ENCODE data around the gene RIPOR2. TPM values are rescaled to one million over a fixed set of nuclear protein-coding genes. Genes with fewer than 3 reads are reported as not detected.
"Not testable (repeated sequence)": the region's sequence is repeated elsewhere in the genome, so short reads cannot be mapped to it uniquely, and the experiment has no call there.

Gene RIPOR2
- total and polyA plus RNA-seq, 8 donors: 2.0 to 19.3 (median 9.4) TPM; not detected in 1

- H3K4me3 ChIP-seq: no peak overlapping the region
- TF ChIP-seq POLR2A (IDR thresholded peaks at IDR 0.05) (no peak), EP300 (IDR thresholded peaks at IDR 0.05) (no peak), POLR2AphosphoS5 (IDR thresholded peaks at IDR 0.05) (no peak), CTCF (IDR thresholded peaks at IDR 0.05) (no peak)
- WGBS, 5 donors: 89 to 93% (median 92%) methylated on average over 3 of the region's 3 CpGs
Observed at GRCh38 chr6:24881376-24881775, 54.4 kb downstream of the RIPOR2 start.

DNA sequence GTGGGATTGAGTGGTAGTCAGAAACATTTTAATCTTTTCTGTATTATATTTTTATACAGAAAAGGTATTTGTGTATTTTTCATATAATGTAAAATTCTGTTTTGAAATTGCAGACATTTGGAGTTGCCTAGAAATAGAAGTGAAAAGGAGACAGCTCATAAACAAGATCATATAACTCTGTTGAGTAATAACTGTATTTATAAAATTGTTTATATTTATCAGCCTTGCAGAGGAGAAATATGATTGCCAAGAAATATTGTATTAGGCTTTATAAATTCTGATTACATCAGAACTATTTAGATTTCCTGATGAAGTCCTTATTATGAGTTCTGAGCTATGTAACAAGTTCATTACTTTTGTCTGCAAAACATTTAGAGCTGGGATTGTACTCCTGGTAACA, 55.3 kb downstream of the RIPOR2 start:
- TF ChIP-seq POLR2AphosphoS5 (IDR thresholded peaks at IDR 0.05): no peak
- no peak for TF ChIP-seq POLR2A (IDR thresholded peaks at IDR 0.05)
- no peak for TF ChIP-seq CTCF (IDR thresholded peaks at IDR 0.05)
- TF ChIP-seq EP300 (IDR thresholded peaks at IDR 0.05): no peak
- Histone ChIP-seq H3K27ac (no peak overlapping the region), H3K27me3 (no peaks in the 10 kb centered on the region), H3K4me3 (no peak overlapping the region), H3K36me3 (peaks cover 0 to 9% (median 2%) of the 10 kb centered on the region in 4 donors), H3K9me3 (peaks cover 0 to 12% (median 8%) of the 10 kb centered on the region in 4 donors), H3K4me1 (peaks cover 0 to 9% (median 0%) of the 10 kb centered on the region in 4 donors)
- no peak for DNase-seq
- intact Hi-C loops (cut with DNase I; ENCODE audit: low total_unique reads): no loop called here

More at GRCh38 chr6:24881376-24881775, 54.4 kb downstream of the RIPOR2 start:
- Histone ChIP-seq H3K4me1 (peaks cover 0 to 9% (median 0%) of the 10 kb centered on the region in 4 donors), H3K36me3 (peaks cover 0 to 8% (median 0%) of the 10 kb centered on the region in 4 donors), H3K27ac (no peak overlapping the region), H3K27me3 (no peaks in the 10 kb centered on the region), H3K9me3 (peaks cover 0 to 12% (median 8%) of the 10 kb centered on the region in 4 donors)
- DNase-seq: no peak
- intact Hi-C loops (cut with DNase I; ENCODE audit: low total_unique reads): no loop called here

DNA sequence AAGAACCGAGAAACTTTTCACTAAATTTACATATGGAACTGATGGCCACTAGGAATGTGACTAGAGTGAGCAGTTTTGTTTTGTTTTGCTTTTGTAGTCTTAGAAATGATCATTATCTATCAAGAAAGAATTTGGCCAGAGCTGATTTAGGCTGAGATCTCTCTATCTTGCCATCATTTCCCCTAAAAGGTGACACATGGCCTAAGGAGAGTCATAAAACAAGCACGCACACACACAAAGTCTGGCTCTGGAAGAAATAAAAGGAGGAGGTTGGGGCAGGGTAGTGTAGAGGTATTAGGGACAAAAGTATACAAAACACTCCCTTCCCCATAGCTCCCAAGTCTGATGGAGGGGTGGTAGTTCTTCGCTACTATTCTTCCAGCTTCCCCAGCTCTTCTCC, 56.4 kb downstream of the RIPOR2 start:
- Histone ChIP-seq H3K9me3 (peaks cover 0 to 12% (median 8%) of the 10 kb centered on the region in 4 donors), H3K27ac (no peak overlapping the region), H3K27me3 (no peaks in the 10 kb centered on the region), H3K4me1 (peaks cover 0 to 9% (median 0%) of the 10 kb centered on the region in 4 donors), H3K36me3 (peaks cover 0 to 13% (median 7%) of the 10 kb centered on the region in 4 donors), H3K4me3 (no peak overlapping the region)
- intact Hi-C loops (cut with DNase I; ENCODE audit: low total_unique reads): no loop called here
- no peak for DNase-seq
- WGBS, 5 donors: 96 to 99% (median 97%) methylated on average over 3 of the region's 3 CpGs
- TF ChIP-seq EP300 (IDR thresholded peaks at IDR 0.05): no peak
- no peak for TF ChIP-seq POLR2A (IDR thresholded peaks at IDR 0.05)
- no peak for TF ChIP-seq POLR2AphosphoS5 (IDR thresholded peaks at IDR 0.05)
- TF ChIP-seq CTCF (IDR thresholded peaks at IDR 0.05): no peak

- H3K4me3 ChIP-seq; intact Hi-C loops (cut with DNase I; ENCODE audit: low total_unique reads); DNase-seq; H3K4me1 ChIP-seq; H3K27me3 ChIP-seq; H3K27ac ChIP-seq: not testable (repeated sequence)
- Histone ChIP-seq H3K9me3 (peaks cover 0 to 12% (median 8%) of the 10 kb centered on the region in 4 donors), H3K36me3 (peaks cover 0 to 29% (median 18%) of the 10 kb centered on the region in 4 donors)
- WGBS, 5 donors: 91 to 96% (median 93%) methylated on average over 4 of the region's 4 CpGs
Observed at GRCh38 chr6:24877747-24878146, 58.0 kb downstream of the RIPOR2 start.

Data from stomach (tissue), 9 donors.